A673 (cell line): ENCODE results near the gene EPC1.

Experiments used
- CTCF ChIP-seq: fragments of 300-800, 200-600 bp; sonication (generic); conservative IDR thresholded peaks from 2 replicates; pipeline ENCODE4 v1.5.1; 2017; ENCODE audit warnings: low read depth, mild to moderate bottlenecking, antibody characterized with exemption, low read length, moderate library complexity, mixed read lengths
- EZH2 ChIP-seq: fragments of 200-600 bp; sonication (generic); IDR thresholded peaks from 2 replicates; pipeline ENCODE4 v1.6.1; 2017; ENCODE audit warnings: borderline replicate concordance, low read depth, mild to moderate bottlenecking, mixed read lengths, antibody characterized with exemption, low read length; ENCODE audit not compliant: poor library complexity, severe bottlenecking

- TF ChIP-seq CTCF (no peak), EZH2 (no peak)
These were observed 13.9 kb upstream of the EPC1 start for GRCh38 chr10:32360884-32361283.
